ENCODE results near the gene DKK3. TPM values are rescaled to one million over a fixed set of nuclear protein-coding genes. Genes with fewer than 3 reads are reported as not detected.

The DKK3 gene
- total and polyA plus RNA-seq, 2 of the 13 experiments (the other 11 are each of a cell fraction or from before 2014, with no cell fraction given) = 0.09 to 0.67 TPM

GRCh38 chr11:11992257-11993212 is 15.9 kb downstream of the DKK3 start (continued):
- TF ChIP-seq FOXK2 (IDR thresholded peaks at IDR 0.05) (no peak), ZSCAN21 (CRISPR knock-in tag; IDR thresholded peaks at IDR 0.05; ENCODE audit: borderline replicate concordance) (no peak), ARID4A (CRISPR knock-in tag; IDR thresholded peaks at IDR 0.05; ENCODE audit: borderline replicate concordance) (no peak), ZNF75D (CRISPR knock-in tag; IDR thresholded peaks at IDR 0.05; ENCODE audit: borderline replicate concordance) (no peak), DMAP1 (CRISPR knock-in tag; IDR thresholded peaks at IDR 0.05) (no peak), ZNF768 (CRISPR knock-in tag; IDR thresholded peaks at IDR 0.05) (no peak), ZNF574 (CRISPR knock-in tag; IDR thresholded peaks at IDR 0.05) (no peak), ZNF207 (IDR thresholded peaks at IDR 0.05; ENCODE audit: borderline replicate concordance) (no peak), HNRNPL (IDR thresholded peaks at IDR 0.05; ENCODE audit: low read depth, low read length) (no peak), ZFYVE20 (CRISPR knock-in tag; IDR thresholded peaks at IDR 0.05; ENCODE audit: borderline replicate concordance, low read depth) (no peak), ZNF225 (CRISPR knock-in tag; IDR thresholded peaks at IDR 0.05) (no peak), RERE (CRISPR knock-in tag; IDR thresholded peaks at IDR 0.05; ENCODE audit: low read depth) (peak; percentile 74; the same call in 1 of the 2 replicates), FOXA1 (IDR thresholded peaks at IDR 0.05) (no peak), FOXA1 (CRISPR knock-in tag; IDR thresholded peaks at IDR 0.05) (peak; percentile 50; the same call in 1 of the 2 replicates)

Measured in HepG2 (cell line).